ENCODE measurements around the gene LYRM4. TPM values are rescaled to one million over a fixed set of nuclear protein-coding genes. Genes with fewer than 3 reads are reported as not detected.

The LYRM4 gene
- total RNA-seq, 1 donor: 25.5 TPM

DNA sequence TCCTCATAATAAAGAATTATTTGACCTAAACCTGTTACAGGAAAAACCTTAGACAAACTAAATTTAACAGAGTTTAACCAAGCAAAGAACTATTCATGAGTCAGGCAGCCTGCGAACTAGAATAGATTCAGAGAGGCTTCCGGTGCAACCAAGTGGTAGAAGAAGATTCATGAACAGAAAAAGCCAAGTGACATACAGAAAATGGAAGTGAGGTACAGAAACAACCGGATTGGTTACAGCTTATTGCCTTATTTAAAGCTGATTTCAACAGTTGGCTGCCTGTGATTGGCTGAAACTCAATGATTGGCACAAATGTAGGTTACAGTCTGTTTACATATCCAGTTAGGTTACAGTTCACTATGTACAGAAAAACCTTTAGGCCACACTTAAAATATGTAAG is 165.5 kb downstream of the LYRM4 start:
- peaks cover 18% of the 10 kb centered on the region for H3K4me1 ChIP-seq (ENCODE audit: insufficient read depth, low read length)
- no peaks in the 10 kb centered on the region for H3K9me3 ChIP-seq (ENCODE audit: low read depth, low read length)
- no peaks in the 10 kb centered on the region for H3K27me3 ChIP-seq (ENCODE audit: insufficient read depth, low read length)
- no peak overlapping the region for H3K4me3 ChIP-seq (ENCODE audit: low read length)

DNA sequence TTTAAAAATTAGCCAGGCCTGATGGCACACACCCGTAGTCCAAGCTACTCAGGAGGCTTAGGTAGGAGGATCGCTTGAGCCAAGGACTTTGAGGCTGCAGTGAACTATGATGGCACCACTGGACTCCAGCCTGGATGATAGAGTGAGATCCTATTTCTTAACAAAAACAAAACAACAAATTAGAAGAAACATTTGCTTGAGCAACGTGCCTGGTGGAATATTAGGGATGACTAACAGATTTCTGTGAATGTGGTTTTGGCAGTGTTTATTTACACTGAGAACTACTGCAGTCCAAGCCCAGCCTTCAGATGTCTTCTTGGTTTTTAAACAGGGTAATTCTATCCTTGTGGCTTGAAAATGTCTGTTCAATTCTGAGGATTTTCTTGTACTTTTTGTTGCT is 166.4 kb downstream of the LYRM4 start:
- peaks cover 2% of the 10 kb centered on the region for H3K27me3 ChIP-seq (ENCODE audit: insufficient read depth, low read length)
- peaks cover 22% of the 10 kb centered on the region for H3K4me1 ChIP-seq (ENCODE audit: insufficient read depth, low read length)
- no peak overlapping the region for H3K4me3 ChIP-seq (ENCODE audit: low read length)
- no peaks in the 10 kb centered on the region for H3K9me3 ChIP-seq (ENCODE audit: low read depth, low read length)

DNA sequence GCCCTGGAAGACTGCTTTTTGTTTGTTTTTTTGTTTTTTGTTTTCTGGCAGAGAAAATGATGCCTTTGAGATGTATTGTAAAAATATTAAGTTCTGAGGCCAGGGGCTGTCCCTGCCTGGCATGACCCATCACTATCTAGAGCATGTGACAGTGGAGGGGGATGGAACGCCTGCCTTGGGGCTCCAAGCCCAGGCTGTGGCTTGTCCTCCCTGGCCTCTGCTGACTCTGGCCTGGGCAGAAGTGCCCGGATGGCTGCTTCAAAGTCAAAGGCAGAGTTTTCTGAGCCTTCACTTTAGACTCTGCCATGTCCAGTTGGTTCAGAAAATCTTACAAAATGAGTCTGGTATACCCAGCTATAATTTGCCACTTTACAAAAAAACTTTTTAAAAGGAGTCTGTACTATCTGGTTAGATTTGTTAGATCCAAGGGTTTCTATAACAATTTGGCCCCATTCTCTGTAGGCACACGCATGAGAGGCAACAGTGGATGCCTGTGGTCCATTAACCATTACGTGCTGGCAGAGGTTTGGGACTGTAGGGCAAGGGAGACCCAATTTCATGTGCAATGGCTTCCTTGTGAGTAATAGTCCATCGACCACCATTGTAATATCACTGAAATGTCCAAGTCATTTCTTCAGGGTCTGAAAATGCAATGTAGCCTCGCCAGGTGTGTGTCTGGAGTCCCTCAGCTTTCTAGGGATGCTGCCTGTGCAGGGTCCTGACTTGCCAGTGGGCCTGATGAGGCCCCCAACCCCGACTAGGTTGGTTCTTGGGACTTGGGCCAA is 167.3 kb downstream of the LYRM4 start:
- Histone ChIP-seq H3K27me3 (ENCODE audit: insufficient read depth, low read length) (peaks cover 5% of the 10 kb centered on the region), H3K4me3 (ENCODE audit: low read length) (no peak overlapping the region), H3K4me1 (ENCODE audit: insufficient read depth, low read length) (peaks cover 22% of the 10 kb centered on the region), H3K9me3 (ENCODE audit: low read depth, low read length) (no peaks in the 10 kb centered on the region)

DNA sequence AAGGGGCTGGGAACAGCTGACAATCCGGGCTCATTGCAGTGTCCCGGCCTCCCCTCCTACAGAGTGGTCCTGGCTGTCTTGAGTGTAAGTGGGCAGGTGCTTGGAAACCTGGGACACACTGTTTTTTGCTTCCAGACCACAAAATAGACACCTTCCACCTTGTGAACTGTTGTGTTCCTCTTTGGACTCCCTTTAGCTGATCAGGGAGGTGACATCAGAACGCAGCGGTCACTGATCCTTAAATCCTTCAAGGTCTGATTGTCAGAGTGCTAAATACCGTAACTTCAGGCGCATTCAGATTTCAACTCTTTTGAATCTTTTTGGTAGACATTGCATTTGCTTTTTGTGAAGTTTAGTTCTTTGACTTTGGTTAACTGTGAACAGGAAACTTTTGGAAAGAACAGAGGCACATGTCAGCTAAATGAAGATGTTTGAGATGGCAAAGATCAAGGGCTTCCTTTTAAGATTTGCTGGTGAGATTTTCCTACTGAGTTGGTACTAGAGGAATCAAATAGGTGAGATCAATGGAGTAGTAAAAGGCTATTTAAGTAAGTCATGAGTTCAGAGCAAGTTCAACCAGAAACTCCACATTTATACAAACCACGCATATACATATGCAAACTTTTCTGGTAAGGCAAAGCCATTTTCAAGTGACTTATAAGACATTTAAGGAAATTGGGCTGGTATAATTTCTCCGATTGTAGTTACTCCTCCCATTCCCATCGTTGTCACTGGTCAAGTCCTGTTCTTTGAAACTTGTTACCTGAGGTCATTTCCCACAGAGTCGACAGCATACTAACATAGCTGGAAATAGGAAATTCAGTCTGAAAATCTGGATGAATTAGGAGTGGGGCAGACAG is 169.3 kb downstream of the LYRM4 start:
- Histone ChIP-seq H3K9me3 (ENCODE audit: low read depth, low read length) (no peaks in the 10 kb centered on the region), H3K4me3 (ENCODE audit: low read length) (no peak overlapping the region), H3K4me1 (ENCODE audit: insufficient read depth, low read length) (peaks cover 29% of the 10 kb centered on the region), H3K27me3 (ENCODE audit: insufficient read depth, low read length) (peaks cover 16% of the 10 kb centered on the region)

DNA sequence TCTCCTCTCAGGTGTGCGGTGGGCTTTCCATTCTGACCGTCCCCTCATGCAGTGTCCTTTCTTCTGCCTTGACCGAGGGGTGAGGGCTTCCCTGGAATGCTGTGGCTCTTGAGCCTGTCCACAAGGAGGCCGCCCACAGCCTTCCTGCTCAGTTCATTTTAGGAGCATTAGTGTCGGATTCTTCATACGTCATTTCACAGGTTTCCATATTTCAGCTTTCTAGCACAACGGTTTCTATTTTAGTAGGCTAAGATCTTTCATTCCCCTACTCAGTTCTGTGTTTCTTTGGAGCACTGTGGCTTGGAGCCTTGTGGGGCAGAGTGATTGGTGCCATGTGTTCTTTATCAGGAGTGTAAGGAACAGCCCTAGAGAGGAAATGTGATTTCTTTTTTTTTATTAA is 170.1 kb downstream of the LYRM4 start:
- no peaks in the 10 kb centered on the region for H3K9me3 ChIP-seq (ENCODE audit: low read depth, low read length)
- peaks cover 30% of the 10 kb centered on the region for H3K4me1 ChIP-seq (ENCODE audit: insufficient read depth, low read length)
- no peak overlapping the region for H3K4me3 ChIP-seq (ENCODE audit: low read length)
- H3K27me3 ChIP-seq (ENCODE audit: insufficient read depth, low read length): peaks cover 23% of the 10 kb centered on the region

DNA sequence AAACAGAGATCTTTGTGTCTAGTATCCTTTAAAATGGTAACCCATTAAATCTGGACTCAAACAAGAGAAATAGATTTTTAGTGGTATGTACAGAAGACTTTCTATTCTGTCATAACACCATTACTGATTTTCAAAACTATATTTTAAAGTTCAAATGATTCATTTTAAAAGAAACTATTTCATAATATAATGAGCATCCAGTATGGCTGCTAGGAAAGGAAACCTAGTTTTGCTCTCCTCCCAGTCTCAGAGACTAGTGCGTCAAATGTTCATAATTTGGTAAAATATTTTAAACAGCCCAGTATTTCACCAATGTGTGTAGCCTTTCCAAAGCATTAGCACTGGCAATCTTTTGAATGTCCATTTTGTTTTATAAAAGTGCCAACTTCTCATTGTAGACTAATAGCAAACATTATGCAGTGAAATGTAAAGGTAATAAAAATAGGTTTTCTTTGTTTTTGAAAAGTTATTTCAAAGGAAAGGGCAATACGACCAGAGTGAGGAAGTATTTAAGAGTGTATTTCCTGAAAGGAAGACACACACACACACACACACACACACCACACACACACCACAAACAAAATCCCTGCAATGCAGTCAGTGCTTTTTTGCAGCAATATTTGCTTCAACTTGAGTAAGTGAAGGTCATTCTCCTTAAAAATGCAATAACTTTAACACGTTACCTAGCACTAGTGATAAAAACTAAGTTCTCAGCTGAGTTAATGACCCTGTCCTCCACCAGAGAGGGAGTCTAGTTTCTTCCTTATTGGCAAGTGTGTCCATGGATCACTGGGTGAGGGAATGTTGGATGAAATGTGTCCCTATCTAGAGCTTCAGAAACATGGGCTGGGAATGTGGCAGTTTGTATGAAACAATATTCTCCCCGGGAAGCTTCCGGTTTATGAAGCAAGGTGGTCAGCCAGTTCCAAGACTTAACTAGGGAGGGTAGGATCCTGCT is 171.0 kb downstream of the LYRM4 start:
- peaks cover 36% of the 10 kb centered on the region for H3K4me1 ChIP-seq (ENCODE audit: insufficient read depth, low read length)
- peaks cover 25% of the 10 kb centered on the region for H3K27me3 ChIP-seq (ENCODE audit: insufficient read depth, low read length)
- no peaks in the 10 kb centered on the region for H3K9me3 ChIP-seq (ENCODE audit: low read depth, low read length)
- no peak overlapping the region for H3K4me3 ChIP-seq (ENCODE audit: low read length)

DNA sequence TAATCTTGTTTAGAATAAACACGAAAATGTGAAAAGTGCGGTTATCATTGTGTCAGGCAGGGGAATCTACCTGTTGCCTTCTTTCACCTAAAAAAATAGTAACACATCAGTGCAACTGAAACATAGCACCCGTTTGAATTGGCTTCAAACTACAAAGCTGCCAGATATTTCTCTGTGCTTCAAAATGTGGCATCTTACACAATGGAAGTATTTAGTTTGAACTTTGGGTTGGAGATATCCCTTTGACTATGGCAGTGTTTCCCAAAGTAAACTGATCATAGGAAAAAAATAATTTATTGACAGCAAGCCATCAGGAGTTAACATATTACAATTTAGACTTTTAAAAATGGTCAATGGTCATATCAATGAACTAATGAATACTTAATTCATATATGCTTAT is 172.0 kb downstream of the LYRM4 start:
- H3K4me1 ChIP-seq (ENCODE audit: insufficient read depth, low read length): peaks cover 41% of the 10 kb centered on the region
- peaks cover 30% of the 10 kb centered on the region for H3K27me3 ChIP-seq (ENCODE audit: insufficient read depth, low read length)
- H3K4me3 ChIP-seq (ENCODE audit: low read length): no peak overlapping the region
- no peaks in the 10 kb centered on the region for H3K9me3 ChIP-seq (ENCODE audit: low read depth, low read length)

DNA sequence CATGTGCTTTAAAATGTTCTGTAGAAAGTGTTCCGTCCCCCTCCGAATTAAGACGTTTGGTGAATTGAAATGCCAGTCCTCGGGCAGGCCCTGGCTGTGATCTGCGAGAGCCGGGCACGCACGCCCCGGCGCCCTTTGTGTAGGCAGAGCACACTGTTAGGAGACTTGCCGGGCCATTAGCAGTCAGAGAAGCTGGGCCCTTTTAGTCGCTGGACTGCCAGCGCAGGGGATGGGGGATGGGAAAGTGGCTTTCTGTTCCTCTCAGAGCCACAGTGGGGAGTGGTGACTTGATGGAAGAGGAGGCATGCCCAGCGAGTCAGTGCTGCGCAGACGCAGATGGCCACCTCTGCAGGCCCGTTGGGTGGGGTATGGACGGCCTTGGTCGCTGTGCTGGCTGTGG is 173.4 kb downstream of the LYRM4 start:
- H3K4me1 ChIP-seq (ENCODE audit: insufficient read depth, low read length): peaks cover 41% of the 10 kb centered on the region
- no peaks in the 10 kb centered on the region for H3K9me3 ChIP-seq (ENCODE audit: low read depth, low read length)
- H3K27me3 ChIP-seq (ENCODE audit: insufficient read depth, low read length): peaks cover 39% of the 10 kb centered on the region
- H3K4me3 ChIP-seq (ENCODE audit: low read length): no peak overlapping the region

DNA sequence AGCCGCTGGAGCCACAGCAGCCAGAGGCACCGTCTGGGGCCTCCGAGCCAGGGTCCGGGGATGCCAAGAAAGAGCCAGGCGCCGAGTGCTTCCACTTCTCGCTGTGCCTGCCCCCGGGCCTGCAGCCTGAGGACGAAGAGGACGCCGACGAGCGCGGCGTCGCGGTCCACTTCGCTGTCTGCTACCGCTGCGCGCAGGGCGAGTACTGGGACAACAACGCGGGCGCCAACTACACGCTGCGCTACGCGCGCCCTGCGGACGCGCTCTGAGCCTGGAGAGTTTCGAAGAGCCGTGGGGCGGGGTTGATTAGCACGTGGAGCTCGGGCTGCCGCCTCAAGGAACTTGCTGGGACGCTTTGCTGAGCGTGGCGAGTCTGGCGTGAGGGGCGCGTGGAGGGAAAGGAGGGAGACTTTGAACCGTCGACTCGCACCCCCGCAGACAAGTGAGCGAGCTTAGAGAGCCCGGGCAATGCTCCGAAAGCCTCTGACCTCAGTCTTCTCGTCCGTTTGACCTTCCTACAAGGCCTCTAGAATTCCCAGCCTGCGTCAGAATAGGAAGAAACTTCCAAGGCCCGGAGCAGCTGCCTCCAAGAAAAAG is 174.4 kb downstream of the LYRM4 start:
- H3K4me1 ChIP-seq (ENCODE audit: insufficient read depth, low read length): peaks cover 41% of the 10 kb centered on the region
- H3K9me3 ChIP-seq (ENCODE audit: low read depth, low read length): no peaks in the 10 kb centered on the region
- peaks cover 39% of the 10 kb centered on the region for H3K27me3 ChIP-seq (ENCODE audit: insufficient read depth, low read length)
- no peak overlapping the region for H3K4me3 ChIP-seq (ENCODE audit: low read length)

DNA sequence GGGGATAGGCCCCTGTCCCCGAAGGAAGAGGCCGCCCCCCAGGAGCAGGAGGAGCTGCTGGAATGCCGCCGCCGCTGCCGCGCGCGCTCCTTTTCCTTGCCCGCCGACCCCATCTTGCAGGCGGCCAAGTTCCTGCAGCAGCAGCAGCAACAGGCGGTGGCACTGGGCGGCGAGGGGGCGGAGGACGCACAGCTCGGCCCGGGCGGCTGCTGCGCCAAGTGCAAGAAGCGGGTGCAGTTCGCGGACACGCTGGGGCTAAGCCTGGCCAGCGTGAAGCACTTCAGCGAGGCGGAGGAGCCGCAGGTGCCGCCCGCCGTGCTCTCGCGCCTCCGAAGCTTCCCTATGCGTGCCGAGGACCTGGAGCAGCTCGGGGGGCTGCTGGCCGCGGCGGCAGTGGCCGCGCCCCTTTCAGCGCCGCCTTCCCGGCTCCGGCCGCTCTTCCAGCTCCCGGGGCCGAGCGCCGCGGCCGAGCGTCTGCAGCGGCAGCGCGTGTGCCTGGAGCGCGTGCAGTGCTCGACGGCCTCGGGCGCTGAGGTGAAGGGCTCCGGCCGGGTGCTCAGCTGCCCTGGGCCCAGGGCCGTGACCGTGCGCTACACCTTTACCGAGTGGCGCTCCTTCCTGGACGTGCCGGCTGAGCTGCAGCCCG is 175.0 kb downstream of the LYRM4 start:
- Histone ChIP-seq H3K4me1 (ENCODE audit: insufficient read depth, low read length) (peaks cover 41% of the 10 kb centered on the region), H3K9me3 (ENCODE audit: low read depth, low read length) (no peaks in the 10 kb centered on the region), H3K27me3 (ENCODE audit: insufficient read depth, low read length) (peaks cover 39% of the 10 kb centered on the region), H3K4me3 (ENCODE audit: low read length) (no peak overlapping the region)

DNA sequence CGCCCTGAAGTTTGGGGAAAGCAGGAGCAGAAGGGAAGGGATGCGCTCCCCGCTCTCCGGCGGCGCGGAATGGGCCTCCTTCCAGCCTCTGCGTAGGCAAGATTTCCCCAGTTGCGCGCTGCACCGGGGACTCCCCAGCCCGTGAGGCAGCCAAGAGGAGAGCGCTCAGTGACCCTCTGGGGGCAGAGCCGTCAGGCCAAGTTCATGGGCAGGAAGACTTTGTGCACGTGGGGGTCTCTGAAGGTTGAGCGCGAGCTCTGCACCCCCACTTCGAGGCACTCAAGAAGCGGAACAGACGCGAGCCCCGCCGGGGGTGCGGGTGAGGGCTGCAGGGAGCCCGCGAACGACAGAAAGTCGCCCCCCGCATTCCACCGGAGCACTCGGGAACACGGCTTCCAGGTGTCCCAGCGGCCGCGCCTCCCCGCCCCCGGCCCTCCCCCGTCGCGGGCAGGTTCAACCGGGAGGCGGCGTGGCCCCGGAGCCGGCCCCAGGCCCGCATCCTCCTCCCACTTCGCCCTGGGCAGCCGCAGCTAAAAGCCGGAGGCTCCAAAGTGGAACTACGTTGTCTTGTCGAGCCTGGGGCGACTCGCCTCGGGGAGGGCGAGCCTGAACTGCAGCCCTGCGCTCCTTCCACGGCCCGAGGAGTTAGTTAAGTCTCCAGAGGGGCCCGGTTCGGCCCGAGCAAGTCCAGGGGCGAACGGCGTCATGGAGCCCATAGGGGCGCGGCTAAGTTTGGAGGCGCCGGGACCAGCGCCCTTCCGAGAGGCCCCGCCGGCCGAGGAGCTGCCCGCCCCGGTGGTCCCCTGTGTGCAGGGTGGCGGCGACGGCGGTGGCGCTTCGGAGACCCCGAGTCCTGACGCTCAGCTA is 175.7 kb downstream of the LYRM4 start, which contains the start of gene PPP1R3G:
Gene PPP1R3G (plus strand): TSS at position 561 of the 867 bp plus-strand sequence. CDS start 145 bp downstream, at position 706.
- Histone ChIP-seq H3K4me1 (ENCODE audit: insufficient read depth, low read length) (peaks cover 34% of the 10 kb centered on the region), H3K4me3 (ENCODE audit: low read length) (peak within 1 kb of the TSS; percentile 25), H3K27me3 (ENCODE audit: insufficient read depth, low read length) (peaks cover 38% of the 10 kb centered on the region), H3K9me3 (ENCODE audit: low read depth, low read length) (no peaks in the 10 kb centered on the region)

DNA sequence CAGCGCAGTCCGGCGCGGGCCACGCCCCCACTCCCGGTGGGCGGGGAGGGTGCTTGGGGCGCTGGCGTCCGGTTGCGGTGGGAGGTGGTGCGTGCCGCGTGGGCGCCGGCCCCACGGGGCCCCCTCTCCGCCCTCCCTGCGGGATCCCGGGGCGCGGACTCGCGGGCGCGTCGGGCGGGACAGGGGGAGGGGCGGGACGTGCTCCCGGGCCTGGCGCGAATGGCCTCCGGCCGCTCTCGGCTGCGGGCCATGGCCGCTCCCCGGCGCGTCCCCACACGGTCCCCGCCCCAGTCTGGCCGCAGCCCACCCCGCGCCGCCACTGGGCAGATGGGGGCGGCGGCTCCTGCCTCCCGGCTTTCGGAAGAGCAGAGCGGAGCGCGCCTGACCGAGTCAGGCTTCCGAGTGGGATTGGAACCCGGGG is 176.4 kb downstream of the LYRM4 start:
- Histone ChIP-seq H3K9me3 (ENCODE audit: low read depth, low read length) (no peaks in the 10 kb centered on the region), H3K27me3 (ENCODE audit: insufficient read depth, low read length) (peaks cover 36% of the 10 kb centered on the region), H3K4me3 (ENCODE audit: low read length) (peak overlapping the region; percentile 25), H3K4me1 (ENCODE audit: insufficient read depth, low read length) (peaks cover 33% of the 10 kb centered on the region)

DNA sequence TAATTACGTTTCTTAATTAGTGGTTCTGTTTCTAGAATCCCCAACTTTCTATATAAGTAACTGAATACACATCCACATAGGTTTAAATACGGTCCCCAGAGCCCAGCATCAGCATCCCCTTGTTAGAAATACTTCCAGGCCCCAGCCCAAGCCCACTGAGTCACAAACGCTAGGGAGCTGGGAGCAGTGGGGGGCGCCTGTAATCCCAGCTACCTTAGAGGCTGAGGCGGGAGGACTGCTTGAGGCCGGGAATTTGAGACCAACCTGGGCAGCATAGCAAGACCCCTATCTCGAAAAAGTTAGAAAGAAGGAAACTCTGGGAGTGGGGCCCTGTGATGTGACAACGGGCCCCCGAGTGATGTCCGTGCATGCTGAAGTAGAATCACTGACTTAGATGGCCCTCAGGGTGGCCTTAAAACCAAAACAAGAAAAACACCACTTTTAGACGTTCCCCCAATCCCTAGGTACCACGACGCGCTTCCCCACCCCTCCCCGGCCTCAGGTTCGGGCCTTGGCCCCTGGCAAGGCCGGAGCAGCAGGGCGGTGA is 176.9 kb downstream of the LYRM4 start:
- Histone ChIP-seq H3K4me3 (ENCODE audit: low read length) (no peak overlapping the region), H3K27me3 (ENCODE audit: insufficient read depth, low read length) (peaks cover 36% of the 10 kb centered on the region), H3K4me1 (ENCODE audit: insufficient read depth, low read length) (peaks cover 33% of the 10 kb centered on the region), H3K9me3 (ENCODE audit: low read depth, low read length) (no peaks in the 10 kb centered on the region)
